HepG2 (cell line): ENCODE measurements around the gene ZFP36L2. TPM values are rescaled to one million over a fixed set of nuclear protein-coding genes. Genes with fewer than 3 reads are reported as not detected.

Source experiments
- ATAC-seq: fragments of 200-7000 bp; cut with Tn5 transposase; 3 replicates; pipeline ENCODE4 v1.9.1; 2020; ENCODE audit warnings: mild to moderate bottlenecking, moderate library complexity
- BruUV-seq: library from RNA; stranded (reverse); fragments of 400-500 nt; replicated peaks from 2 replicates; lab custom pipeline; 2021; lab: Mats Ljungman, UMichigan
- CTCF ChIA-PET: fragments of 300-600 bp; formaldehyde crosslinking; extraction: SDS; loops from one replicate; lab custom pipeline; 2021; ENCODE audit warnings: low total read pairs, inconsistent platforms, low intra/inter-chr PET ratio; lab: Yijun Ruan, JAX
- POLR2A ChIA-PET: fragments of 350-600 bp; sonication (Branson Sonifier 250); formaldehyde crosslinking; loops from one replicate; lab custom pipeline; 2020; ENCODE audit warnings: antibody characterized with exemption, inconsistent platforms; lab: Yijun Ruan, JAX
- DNase-seq: peaks from one replicate; pipeline ENCODE4 v3.0.0-alpha.2; 2015; ENCODE audit warnings: low spot score
- FAIRE-seq: peaks from 3 replicates; lab custom pipeline; 2011; peaks lifted over from hg19 to GRCh38; lab: Jason Lieb, UNC
- H2AFZ ChIP-seq: one replicate; pipeline ENCODE4 v1.6.1; 2011; ENCODE audit warnings: low read length, inconsistent platforms
- H3K27ac ChIP-seq: fragments of 300-600 bp; 3 replicates; pipeline ENCODE4 v1.8.0; 2011; ENCODE audit warnings: mixed run types, mild to moderate bottlenecking, mixed read lengths, low read length, inconsistent platforms; ENCODE audit not compliant: insufficient read depth; ENCODE audit errors: extremely low read length
- H3K27me3 ChIP-seq, 2 experiments: fragments of 200-600 bp in 1 of 2; 2 replicates in 1 of 2; 3 replicates in 1 of 2; pipeline versions ENCODE4 v1.6.0 to v1.8.0; 2011; ENCODE audit warnings: low read length in 2 of 2, mild to moderate bottlenecking in 2 of 2, moderate library complexity in 2 of 2, inconsistent platforms in 1 of 2; ENCODE audit not compliant: insufficient read depth in 2 of 2, control insufficient read depth in 1 of 2
- H3K36me3 ChIP-seq, 2 experiments: fragments of 200-600 bp in 1 of 2; replicated peaks in 1 of 2; 2 replicates in 1 of 2; 3 replicates in 1 of 2; pipeline versions ENCODE4 v1.5.1 to v1.8.0; 2011; ENCODE audit warnings: low read length in 2 of 2, inconsistent platforms in 1 of 2; ENCODE audit not compliant: insufficient read depth in 2 of 2, control insufficient read depth in 1 of 2
- H3K4me1 ChIP-seq: 2 replicates; pipeline ENCODE4 v1.5.1; 2012; ENCODE audit warnings: low read length, inconsistent platforms; ENCODE audit not compliant: insufficient read depth
- H3K4me2 ChIP-seq: 2 replicates; pipeline ENCODE4 v1.6.0; 2011; ENCODE audit warnings: low read depth, low read length, inconsistent platforms
- H3K4me3 ChIP-seq, 3 experiments: fragments of 200-600 bp in 1 of 3; sonication (generic), shearing (Covaris generic) in 1 of 3; replicated peaks in 1 of 3; 2 replicates each; pipeline ENCODE4 v1.5.1; 2011 to 2016; ENCODE audit warnings: low read length in 3 of 3, inconsistent platforms in 2 of 3, low read depth in 2 of 3, mild to moderate bottlenecking in 2 of 3, control low read depth in 1 of 3, mixed read lengths in 1 of 3; ENCODE audit not compliant: insufficient read depth in 1 of 3
- H3K79me2 ChIP-seq: one replicate; pipeline ENCODE4 v1.6.1; 2011; ENCODE audit warnings: low read length, inconsistent platforms; ENCODE audit not compliant: insufficient read depth
- H3K9ac ChIP-seq: 2 replicates; pipeline ENCODE4 v1.6.0; 2011; ENCODE audit warnings: mild to moderate bottlenecking, low read depth, low read length, inconsistent platforms; ENCODE audit not compliant: insufficient read depth
- H3K9me3 ChIP-seq: 2 replicates; pipeline ENCODE4 v1.5.1; 2012; ENCODE audit warnings: mild to moderate bottlenecking, low read length
- H4K20me1 ChIP-seq: 2 replicates; pipeline ENCODE4 v1.6.0; 2011; ENCODE audit warnings: inconsistent platforms, mild to moderate bottlenecking, low read length, moderate library complexity; ENCODE audit not compliant: insufficient read depth
- HNRNPLL ChIP-seq: fragments of 200-400 bp; formaldehyde crosslinking; IDR thresholded peaks from 2 replicates; pipeline ENCODE4 v1.6.1; 2017; ENCODE audit warnings: mild to moderate bottlenecking, low read depth, low read length; ENCODE audit not compliant: poor library complexity, severe bottlenecking
- WGBS: methylation state at CpG from one replicate; pipeline ENCODE4 v1.1.6; 2017; ENCODE audit warnings: low lambda C conversion rate; 5-methylcytosine and 5-hydroxymethylcytosine counted together
- in situ Hi-C: cut with HindIII; loops from 2 replicates; pipeline ENCODE4 v1.10.0; 2017; ENCODE audit warnings: low pct_unique_long_range_greater_than_20kb; ENCODE audit not compliant: extremely low pct_ligation_motif_present
- intact Hi-C: fragments of 100-400 bp; cut with micrococcal nuclease; formaldehyde crosslinking; loops from one replicate; pipeline ENCODE4 v1.10.0; 2022; ENCODE audit not compliant: unreplicated experiment
- polyA plus RNA-seq, 8 experiments: library from polyadenylated mRNA; depleted of rRNA in 3 of 8; stranded (reverse) in 7 of 8; unstranded in 1 of 8; fragments of >200 nt; fragmentation: Illumina TruSeq in 4 of 8; extraction: Trizol in 4 of 8; gene quantifications; 2 replicates each; pipeline versions ENCODE4 v1.2.1 to v1.2.3, GENCODE V29; 2011 to 2016; ENCODE audit warnings: low read depth in 4 of 8, missing spikeins in 1 of 8, mixed read lengths in 1 of 8; ENCODE audit not compliant: insufficient read depth in 1 of 8
- total RNA-seq, 5 experiments: library from RNA; depleted of rRNA; stranded (reverse); fragments of >200 nt; fragmentation: Illumina TruSeq; extraction: Trizol; gene quantifications; 2 replicates each; pipeline ENCODE4 v1.2.3, GENCODE V29; 2016; ENCODE audit warnings: low read depth in 1 of 5
- TF ChIP-seq, protein P1 (sequence below), 2 experiments: fragments of 450-650 bp in 1 of 2; sonication (generic) in 1 of 2; formaldehyde crosslinking in 1 of 2; IDR thresholded peaks; 2 replicates each; pipeline versions ENCODE4 v1.6.1 to v1.8.0; 2016 to 2022; ENCODE audit warnings: antibody characterized with exemption in 1 of 2, mild to moderate bottlenecking in 1 of 2, missing genetic modification reagents in 1 of 2

Gene ZFP36L2
- total and polyA plus RNA-seq, 2 of the 13 experiments (the other 11 are each of a cell fraction or from before 2014, with no cell fraction given) = 11.2 to 21.8 TPM

DNA sequence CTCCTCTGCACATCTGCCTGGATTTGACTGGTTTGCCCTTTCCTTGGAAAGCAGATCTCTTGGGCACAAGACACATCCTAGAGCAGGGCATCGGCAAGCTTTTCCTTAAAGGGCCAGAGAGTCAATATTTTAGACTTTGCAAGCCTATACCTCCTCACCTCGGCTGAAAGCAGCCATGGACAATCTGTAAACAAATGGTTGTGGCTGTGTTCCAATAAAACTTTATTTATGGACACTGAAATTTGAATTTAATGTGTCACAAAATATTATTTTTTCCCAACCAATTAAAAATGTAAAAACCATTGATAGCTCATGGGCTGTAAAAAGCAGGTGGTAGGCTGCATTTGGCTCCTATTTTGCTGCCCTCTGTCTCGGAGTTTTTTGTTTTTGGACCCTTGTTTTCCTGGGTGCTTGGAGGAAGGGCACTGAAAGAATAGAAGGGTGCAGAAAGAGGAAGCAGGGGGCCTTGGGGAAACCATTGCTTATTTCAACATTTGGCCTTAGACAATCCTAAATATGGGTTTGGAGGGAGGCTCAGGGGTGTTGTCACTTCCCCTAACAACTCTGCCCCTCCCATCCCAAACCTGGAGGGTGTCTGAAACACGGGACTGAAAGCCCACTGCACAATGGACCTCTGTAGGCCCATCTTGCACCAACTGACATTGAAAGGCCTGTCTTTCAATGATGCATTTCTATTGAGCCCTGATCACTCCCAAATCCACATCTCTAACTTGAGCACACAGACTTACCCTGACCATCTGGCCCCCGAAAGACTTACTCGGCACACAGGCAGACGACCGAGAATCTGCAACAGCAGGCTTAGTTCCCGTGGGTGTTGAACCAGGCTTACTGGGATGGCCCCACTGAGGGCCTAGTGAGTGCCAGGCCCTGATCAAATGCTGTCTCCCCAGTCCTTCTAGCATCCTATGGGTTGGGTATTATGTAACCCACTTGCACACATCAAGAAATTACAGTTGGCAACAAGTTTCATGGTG is 7.1 kb upstream of the ZFP36L2 start:
- CTCF ChIA-PET = no interaction called here
- Histone ChIP-seq H3K9ac (no peak overlapping the region), H3K4me3 (no peak overlapping the region), H4K20me1 (no peaks in the 10 kb centered on the region), H3K4me1 (peaks cover 36% of the 10 kb centered on the region), H2AFZ (no peak overlapping the region), H3K79me2 (no peaks in the 10 kb centered on the region), H3K4me2 (no peak overlapping the region), H3K27ac (no peak overlapping the region), H3K27me3 (no peaks in the 10 kb centered on the region), H3K9me3 (no peaks in the 10 kb centered on the region), H3K36me3 (peaks cover 0 to 11% of the 10 kb centered on the region in 2 experiments; a peak in 2 of 5 replicates)
- POLR2A ChIA-PET = no interaction called here
- FAIRE-seq (no peak), DNase-seq (no peak), ATAC-seq (no peak)
- BruUV-seq = no TSS peak
- in situ Hi-C loops = loop anchor here (5.0 kb wide), 1 partner anchor 249 kb away; no protein-coding TSS in a partner anchor
- 95% methylated on average over 9 of the region's 9 CpGs for WGBS
- intact Hi-C loops = no loop called here
- TF ChIP-seq, protein P1, sequence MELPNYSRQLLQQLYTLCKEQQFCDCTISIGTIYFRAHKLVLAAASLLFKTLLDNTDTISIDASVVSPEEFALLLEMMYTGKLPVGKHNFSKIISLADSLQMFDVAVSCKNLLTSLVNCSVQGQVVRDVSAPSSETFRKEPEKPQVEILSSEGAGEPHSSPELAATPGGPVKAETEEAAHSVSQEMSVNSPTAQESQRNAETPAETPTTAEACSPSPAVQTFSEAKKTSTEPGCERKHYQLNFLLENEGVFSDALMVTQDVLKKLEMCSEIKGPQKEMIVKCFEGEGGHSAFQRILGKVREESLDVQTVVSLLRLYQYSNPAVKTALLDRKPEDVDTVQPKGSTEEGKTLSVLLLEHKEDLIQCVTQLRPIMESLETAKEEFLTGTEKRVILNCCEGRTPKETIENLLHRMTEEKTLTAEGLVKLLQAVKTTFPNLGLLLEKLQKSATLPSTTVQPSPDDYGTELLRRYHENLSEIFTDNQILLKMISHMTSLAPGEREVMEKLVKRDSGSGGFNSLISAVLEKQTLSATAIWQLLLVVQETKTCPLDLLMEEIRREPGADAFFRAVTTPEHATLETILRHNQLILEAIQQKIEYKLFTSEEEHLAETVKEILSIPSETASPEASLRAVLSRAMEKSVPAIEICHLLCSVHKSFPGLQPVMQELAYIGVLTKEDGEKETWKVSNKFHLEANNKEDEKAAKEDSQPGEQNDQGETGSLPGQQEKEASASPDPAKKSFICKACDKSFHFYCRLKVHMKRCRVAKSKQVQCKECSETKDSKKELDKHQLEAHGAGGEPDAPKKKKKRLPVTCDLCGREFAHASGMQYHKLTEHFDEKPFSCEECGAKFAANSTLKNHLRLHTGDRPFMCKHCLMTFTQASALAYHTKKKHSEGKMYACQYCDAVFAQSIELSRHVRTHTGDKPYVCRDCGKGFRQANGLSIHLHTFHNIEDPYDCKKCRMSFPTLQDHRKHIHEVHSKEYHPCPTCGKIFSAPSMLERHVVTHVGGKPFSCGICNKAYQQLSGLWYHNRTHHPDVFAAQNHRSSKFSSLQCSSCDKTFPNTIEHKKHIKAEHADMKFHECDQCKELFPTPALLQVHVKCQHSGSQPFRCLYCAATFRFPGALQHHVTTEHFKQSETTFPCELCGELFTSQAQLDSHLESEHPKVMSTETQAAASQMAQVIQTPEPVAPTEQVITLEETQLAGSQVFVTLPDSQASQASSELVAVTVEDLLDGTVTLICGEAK (IDR thresholded peaks at IDR 0.05) = no peak
- TF ChIP-seq, protein P1 (CRISPR knock-in tag; IDR thresholded peaks at IDR 0.05) = peak; percentile 85
- TF ChIP-seq HNRNPLL = no peak
- TF ChIP-seq, all 625 proteins: peak for 1
